Effector memory CD8-positive, alpha-beta T cell (primary cell): Measurements from ENCODE around the gene NAV2.
"Not testable (repeated sequence)": the region's sequence is repeated elsewhere in the genome, so short reads cannot be mapped to it uniquely, and the experiment has no call there.

ENCODE experiments used
- ATAC-seq: fragments of 150-1000 bp; cut with Tn5 transposase; replicated peaks from 2 replicates; pipeline ENCODE4 v1.10.0; 2021; ENCODE audit warnings: mild to moderate bottlenecking, moderate library complexity
- DNase-seq, 3 experiments: peaks; one replicate each; pipeline ENCODE4 v3.0.0; 2021
- H3K27ac Mint-ChIP-seq, 2 donors: one replicate each; pipeline ENCODE4 v1.8.0; 2022; ENCODE audit warnings: mild to moderate bottlenecking in 2 of 2, mixed read lengths in 2 of 2, moderate library complexity in 2 of 2
- H3K27me3 Mint-ChIP-seq, 2 donors: one replicate each; pipeline ENCODE4 v1.8.0; 2022; ENCODE audit warnings: mixed read lengths in 2 of 2
- H3K36me3 Mint-ChIP-seq: one replicate; pipeline ENCODE4 v1.8.0; 2022; ENCODE audit warnings: mild to moderate bottlenecking, moderate library complexity, mixed read lengths; ENCODE audit not compliant: insufficient read depth
- H3K4me1 Mint-ChIP-seq, 2 donors: one replicate each; pipeline ENCODE4 v1.8.0; 2022; ENCODE audit warnings: low read depth in 2 of 2, mixed read lengths in 2 of 2
- H3K4me3 Mint-ChIP-seq, 2 donors: one replicate each; pipeline ENCODE4 v1.8.0; 2022; ENCODE audit warnings: mild to moderate bottlenecking in 2 of 2, mixed read lengths in 2 of 2, moderate library complexity in 2 of 2
- H3K9me3 Mint-ChIP-seq, 2 donors: one replicate each; pipeline ENCODE4 v1.8.0; 2022; ENCODE audit warnings: mixed read lengths in 2 of 2

Gene NAV2

GRCh38 chr11:20075627-20076026 is 363.0 kb downstream of the NAV2 start:
- DNase-seq (no peak), ATAC-seq (no peak)
- Mint-ChIP-seq H3K4me3 (no peak overlapping the region), H3K27me3 (peaks cover 8 to 11% of the 10 kb centered on the region in 2 donors), H3K4me1 (no peaks in the 10 kb centered on the region), H3K27ac (no peak overlapping the region), H3K9me3 (no peaks in the 10 kb centered on the region), H3K36me3 (no peaks in the 10 kb centered on the region)

- peaks cover 4 to 20% of the 10 kb centered on the region in 2 donors for H3K27me3 Mint-ChIP-seq
- no peak overlapping the region for H3K4me3 Mint-ChIP-seq
- DNase-seq (no peak), ATAC-seq (no peak)
- peaks cover 0 to 2% of the 10 kb centered on the region in 2 donors for H3K4me1 Mint-ChIP-seq
- H3K36me3 Mint-ChIP-seq = no peaks in the 10 kb centered on the region
- no peaks in the 10 kb centered on the region for H3K9me3 Mint-ChIP-seq
- H3K27ac Mint-ChIP-seq = no peak overlapping the region
Observed at GRCh38 chr11:20078846-20079245, 366.2 kb downstream of the NAV2 start.

- Mint-ChIP-seq H3K9me3 (no peaks in the 10 kb centered on the region), H3K27ac (no peak overlapping the region), H3K4me3 (no peak overlapping the region), H3K27me3 (peaks cover 0 to 20% of the 10 kb centered on the region in 2 donors), H3K4me1 (peaks cover 0 to 2% of the 10 kb centered on the region in 2 donors), H3K36me3 (no peaks in the 10 kb centered on the region)
- ATAC-seq = no peak
- no peak for DNase-seq
Observed at GRCh38 chr11:20080032-20080685, 367.5 kb downstream of the NAV2 start.

GRCh38 chr11:20081336-20081735 is 368.7 kb downstream of the NAV2 start:
- H3K27ac Mint-ChIP-seq = no peak overlapping the region
- peaks cover 0 to 2% of the 10 kb centered on the region in 2 donors for H3K4me1 Mint-ChIP-seq
- no peak for DNase-seq
- H3K36me3 Mint-ChIP-seq = no peaks in the 10 kb centered on the region
- H3K4me3 Mint-ChIP-seq = no peak overlapping the region
- ATAC-seq = no peak
- peaks cover 0 to 9% of the 10 kb centered on the region in 2 donors for H3K27me3 Mint-ChIP-seq
- no peaks in the 10 kb centered on the region for H3K9me3 Mint-ChIP-seq

- not testable (repeated sequence) for H3K36me3 Mint-ChIP-seq, H3K4me3 Mint-ChIP-seq, H3K4me1 Mint-ChIP-seq, ATAC-seq, DNase-seq, H3K9me3 Mint-ChIP-seq, H3K27ac Mint-ChIP-seq
- H3K27me3 Mint-ChIP-seq = peaks cover 5 to 24% of the 10 kb centered on the region in 2 donors
Observed at GRCh38 chr11:20083877-20084276, 371.2 kb downstream of the NAV2 start.

- no peak for DNase-seq
- no peak for ATAC-seq
- Mint-ChIP-seq H3K27ac (no peak overlapping the region), H3K4me3 (no peak overlapping the region), H3K4me1 (peaks cover 0 to 8% of the 10 kb centered on the region in 2 donors), H3K9me3 (no peaks in the 10 kb centered on the region), H3K27me3 (peaks cover 5 to 25% of the 10 kb centered on the region in 2 donors), H3K36me3 (no peaks in the 10 kb centered on the region)
Observed at GRCh38 chr11:20084921-20085814, 372.5 kb downstream of the NAV2 start.

- DNase-seq (no peak), ATAC-seq (no peak)
- Mint-ChIP-seq H3K36me3 (no peaks in the 10 kb centered on the region), H3K9me3 (no peaks in the 10 kb centered on the region), H3K4me1 (peaks cover 0 to 8% of the 10 kb centered on the region in 2 donors), H3K27me3 (peaks cover 5 to 27% of the 10 kb centered on the region in 2 donors), H3K4me3 (no peak overlapping the region), H3K27ac (no peak overlapping the region)
Observed at GRCh38 chr11:20085918-20086317, 373.3 kb downstream of the NAV2 start.

- H3K27me3 Mint-ChIP-seq = peaks cover 5 to 35% of the 10 kb centered on the region in 2 donors
- H3K9me3 Mint-ChIP-seq = no peaks in the 10 kb centered on the region
- no peaks in the 10 kb centered on the region for H3K36me3 Mint-ChIP-seq
- no peak overlapping the region for H3K27ac Mint-ChIP-seq
- ATAC-seq (no peak), DNase-seq (no peak)
- no peak overlapping the region for H3K4me3 Mint-ChIP-seq
- peaks cover 0 to 8% of the 10 kb centered on the region in 2 donors for H3K4me1 Mint-ChIP-seq
Observed at GRCh38 chr11:20087118-20087521, 374.5 kb downstream of the NAV2 start.

GRCh38 chr11:20088397-20089225 is 376.0 kb downstream of the NAV2 start:
- peaks cover 0 to 8% of the 10 kb centered on the region in 2 donors for H3K4me1 Mint-ChIP-seq
- H3K4me3 Mint-ChIP-seq = no peak overlapping the region
- no peaks in the 10 kb centered on the region for H3K36me3 Mint-ChIP-seq
- no peak for ATAC-seq
- peaks cover 5 to 27% of the 10 kb centered on the region in 2 donors for H3K27me3 Mint-ChIP-seq
- DNase-seq = no peak
- no peak overlapping the region for H3K27ac Mint-ChIP-seq
- H3K9me3 Mint-ChIP-seq = no peaks in the 10 kb centered on the region

GRCh38 chr11:20089367-20089766 is 376.7 kb downstream of the NAV2 start:
- no peaks in the 10 kb centered on the region for H3K9me3 Mint-ChIP-seq
- H3K27ac Mint-ChIP-seq = no peak overlapping the region
- peaks cover 0 to 6% of the 10 kb centered on the region in 2 donors for H3K4me1 Mint-ChIP-seq
- H3K4me3 Mint-ChIP-seq = no peak overlapping the region
- DNase-seq (no peak), ATAC-seq (no peak)
- no peaks in the 10 kb centered on the region for H3K36me3 Mint-ChIP-seq
- H3K27me3 Mint-ChIP-seq = peaks cover 5 to 27% of the 10 kb centered on the region in 2 donors

- Mint-ChIP-seq H3K27ac (no peak overlapping the region), H3K36me3 (no peaks in the 10 kb centered on the region), H3K27me3 (peaks cover 5 to 27% of the 10 kb centered on the region in 2 donors), H3K4me3 (no peak overlapping the region), H3K4me1 (peaks cover 0 to 6% of the 10 kb centered on the region in 2 donors), H3K9me3 (no peaks in the 10 kb centered on the region)
- DNase-seq = no peak
- ATAC-seq = no peak
Observed at GRCh38 chr11:20089796-20090653, 377.4 kb downstream of the NAV2 start.

GRCh38 chr11:20090654-20091374 is 378.2 kb downstream of the NAV2 start:
- no peaks in the 10 kb centered on the region for H3K9me3 Mint-ChIP-seq
- DNase-seq = no peak
- H3K4me3 Mint-ChIP-seq = no peak overlapping the region

More at GRCh38 chr11:20090654-20091374, 378.2 kb downstream of the NAV2 start:
- H3K36me3 Mint-ChIP-seq = no peaks in the 10 kb centered on the region
- H3K4me1 Mint-ChIP-seq = peaks cover 0 to 6% of the 10 kb centered on the region in 2 donors
- ATAC-seq = no peak
- peaks cover 5 to 27% of the 10 kb centered on the region in 2 donors for H3K27me3 Mint-ChIP-seq
- H3K27ac Mint-ChIP-seq = no peak overlapping the region
